Left renal cortex interstitium (tissue), 4 donors: ENCODE results near the gene RNF41. TPM values are rescaled to one million over a fixed set of nuclear protein-coding genes. Genes with fewer than 3 reads are reported as not detected.
"Not testable (repeated sequence)": the region's sequence is repeated elsewhere in the genome, so short reads cannot be mapped to it uniquely, and the experiment has no call there.

Experiments used
- DNase-seq, 4 donors: peaks; one replicate each; pipeline ENCODE4 v3.0.0-alpha.2; 2013; ENCODE audit warnings: low read depth in 4 of 4, low spot score in 2 of 4, missing footprints in 1 of 4
- polyA plus RNA-seq, 4 donors: library from polyadenylated mRNA; unstranded; fragments of 120-200 nt; gene quantifications; one replicate each; pipeline ENCODE4 v1.2.1, GENCODE V29; 2013; ENCODE audit not compliant: insufficient read length in 4 of 4

Gene RNF41
- polyA plus RNA-seq, 4 donors, result 44.0 to 46.6 (median 45.4) TPM

- not testable (repeated sequence) for DNase-seq
Measured at GRCh38 chr12:56156464-56157200, 65.1 kb downstream of the RNF41 start.

GRCh38 chr12:56155256-56155845 is 66.4 kb downstream of the RNF41 start:
- DNase-seq, result no peak

GRCh38 chr12:56154818-56155217 is 66.9 kb downstream of the RNF41 start:
- DNase-seq, result no peak

- DNase-seq, result no peak
Measured at GRCh38 chr12:56154246-56154771, 67.4 kb downstream of the RNF41 start.

- DNase-seq, result no peak
Measured at GRCh38 chr12:56153678-56154065, 68.0 kb downstream of the RNF41 start.

- no peak for DNase-seq
Measured at GRCh38 chr12:56152756-56153677, 68.7 kb downstream of the RNF41 start.

Other genes with a start within 250 kb of the RNF41 start
- gene RAB5B, start 247.8 kb downstream of the RNF41 start, polyA plus RNA-seq, result 100 to 1,000 TPM; 155 to 162 (median 160) TPM
- gene SUOX, start 224.6 kb downstream of the RNF41 start, polyA plus RNA-seq, result 10 to 100 TPM; 40.9 to 57.7 (median 52.6) TPM
- gene IKZF4, start 200.9 kb downstream of the RNF41 start, polyA plus RNA-seq, result 10 to 100 TPM; 13.9 to 26.8 (median 19.6) TPM
- gene RPS26, start 180.0 kb downstream of the RNF41 start, polyA plus RNA-seq, result 100 to 1,000 TPM; 119 to 541 (median 268) TPM
- gene ERBB3, start 141.8 kb downstream of the RNF41 start, polyA plus RNA-seq, result 100 to 1,000 TPM in 1 of 4 donors, 10 to 100 TPM in 3; 57.6 to 108 (median 87.7) TPM
- gene PA2G4, start 117.4 kb downstream of the RNF41 start, polyA plus RNA-seq, result 100 to 1,000 TPM; 148 to 165 (median 156) TPM
- gene RPL41, start 105.3 kb downstream of the RNF41 start, polyA plus RNA-seq, result 1,000 to 10,000 TPM; 4,437 to 5,971 (median 5,319) TPM
- 1 to 10 TPM; 5.8 to 8.4 (median 6.2) TPM for gene ZC3H10, start 103.7 kb downstream of the RNF41 start, polyA plus RNA-seq
- 10 to 100 TPM; 74.7 to 87.1 (median 75.3) TPM for gene ESYT1, start 93.7 kb downstream of the RNF41 start, polyA plus RNA-seq
- 100 to 1,000 TPM; 158 to 212 (median 171) TPM for gene MYL6B, start 69.3 kb downstream of the RNF41 start, polyA plus RNA-seq
- gene MYL6, start 63.6 kb downstream of the RNF41 start, polyA plus RNA-seq, result 1,000 to 10,000 TPM; 1,610 to 2,370 (median 1,767) TPM
- 100 to 1,000 TPM in 3 of 4 donors, 10 to 100 TPM in 1; 97.5 to 151 (median 128) TPM for gene SMARCC2, start 32.4 kb downstream of the RNF41 start, polyA plus RNA-seq
- 10 to 100 TPM; 28.6 to 32.9 (median 30.8) TPM for gene NABP2, start 2.4 kb upstream of the RNF41 start, polyA plus RNA-seq
- 10 to 100 TPM; 46.5 to 69.1 (median 59.7) TPM for gene SLC39A5, start 8.1 kb upstream of the RNF41 start, polyA plus RNA-seq
- gene ANKRD52, start 36.5 kb upstream of the RNF41 start, polyA plus RNA-seq, result 10 to 100 TPM; 24.0 to 45.9 (median 31.5) TPM
- gene COQ10A, start 45.0 kb upstream of the RNF41 start, polyA plus RNA-seq, result 10 to 100 TPM; 13.3 to 20.7 (median 19.0) TPM
- gene CS, start 78.4 kb upstream of the RNF41 start, polyA plus RNA-seq, result 100 to 1,000 TPM; 169 to 213 (median 200) TPM
- 100 to 1,000 TPM; 143 to 174 (median 159) TPM for gene CNPY2, start 94.1 kb upstream of the RNF41 start, polyA plus RNA-seq
- gene PAN2, start 112.1 kb upstream of the RNF41 start, polyA plus RNA-seq, result 100 to 1,000 TPM in 2 of 4 donors, 10 to 100 TPM in 2; 51.8 to 138 (median 92.9) TPM
- 1 to 10 TPM in 1 of 4 donors, under 1 TPM in 3; 0.59 to 1.2 (median 0.75) TPM for gene IL23A, start 117.0 kb upstream of the RNF41 start, polyA plus RNA-seq
- gene STAT2, start 138.2 kb upstream of the RNF41 start, polyA plus RNA-seq, result 100 to 1,000 TPM in 2 of 4 donors, 10 to 100 TPM in 2; 71.1 to 156 (median 114) TPM
- gene APOF, start 140.9 kb upstream of the RNF41 start, polyA plus RNA-seq, result under 1 TPM; 0.09 to 0.14 (median 0.12) TPM
- 10 to 100 TPM; 30.4 to 45.3 (median 40.8) TPM for gene TIMELESS, start 227.5 kb upstream of the RNF41 start, polyA plus RNA-seq
- under 1 TPM in 3 of 4 donors, not detected in 1; 0.11 to 0.38 (median 0.21) TPM for gene MIP, start 232.7 kb upstream of the RNF41 start, polyA plus RNA-seq
- 1 to 10 TPM; 3.4 to 7.4 (median 5.1) TPM for gene SPRYD4, start 246.7 kb upstream of the RNF41 start, polyA plus RNA-seq